Kidney glomerular epithelial cell (primary cell): ENCODE data around the gene EPHA8.
A peak's percentile ranks its signal among the peaks of the same experiment; 100 is the strongest.

Source experiments
- DNase-seq: peaks from one replicate; lab custom pipeline; 2025; lab: John Stamatoyannopoulos, UW

Gene EPHA8

GRCh38 chr1:22618056-22618455 lies 54.8 kb downstream of the EPHA8 start:
- no peak for DNase-seq

GRCh38 chr1:22619252-22619651 lies 56.0 kb downstream of the EPHA8 start:
- no peak for DNase-seq

GRCh38 chr1:22619798-22620197 lies 56.5 kb downstream of the EPHA8 start:
- DNase-seq: no peak

GRCh38 chr1:22621761-22622160 lies 58.5 kb downstream of the EPHA8 start:
- DNase-seq: no peak

GRCh38 chr1:22625262-22625925 lies 62.1 kb downstream of the EPHA8 start:
- no peak for DNase-seq

- no peak for DNase-seq
Measured at GRCh38 chr1:22626237-22627157, 63.2 kb downstream of the EPHA8 start.

- no peak for DNase-seq
Measured at GRCh38 chr1:22627331-22627730, 64.0 kb downstream of the EPHA8 start.

- DNase-seq: no peak
Measured at GRCh38 chr1:22628698-22629444, 65.6 kb downstream of the EPHA8 start.

- DNase-seq: no peak
Measured at GRCh38 chr1:22629886-22630285, 66.6 kb downstream of the EPHA8 start.

GRCh38 chr1:22633697-22634463 lies 70.6 kb downstream of the EPHA8 start:
- DNase-seq: no peak

- DNase-seq: no peak
Measured at GRCh38 chr1:22635436-22635835, 72.1 kb downstream of the EPHA8 start.

GRCh38 chr1:22636353-22636752 lies 73.1 kb downstream of the EPHA8 start, which contains the start of gene C1QA:
TSS of gene C1QA (plus strand) at chr1:22636628. CDS start at chr1:22637617, 989 bp downstream.
- no peak for DNase-seq

GRCh38 chr1:22636927-22637326 lies 73.6 kb downstream of the EPHA8 start:
- DNase-seq: no peak

- DNase-seq: no peak
Measured at GRCh38 chr1:22637907-22638445, 74.7 kb downstream of the EPHA8 start.

- no peak for DNase-seq
Measured at GRCh38 chr1:22638476-22639234, 75.4 kb downstream of the EPHA8 start.

GRCh38 chr1:22639286-22639685 lies 76.0 kb downstream of the EPHA8 start:
- no peak for DNase-seq

GRCh38 chr1:22641247-22641646 lies 78.0 kb downstream of the EPHA8 start:
- DNase-seq: no peak

- peak; percentile 8 for DNase-seq
Measured at GRCh38 chr1:22641906-22642636, 78.8 kb downstream of the EPHA8 start.

GRCh38 chr1:22643381-22643780 lies 80.1 kb downstream of the EPHA8 start, which contains the start of gene C1QC:
TSS of gene C1QC (plus strand) at chr1:22643633. CDS start at chr1:22644024, 391 bp downstream.
- no peak for DNase-seq

- DNase-seq: no peak
Measured at GRCh38 chr1:22643928-22644327, 80.6 kb downstream of the EPHA8 start.
